GM23338 (cell line): ENCODE results near the gene LRMDA. TPM values are rescaled to one million over a fixed set of nuclear protein-coding genes. Genes with fewer than 3 reads are reported as not detected.

Experiments used
- ATAC-seq: fragments of 200-7000 bp; cut with Tn5 transposase; 3 replicates; pipeline ENCODE4 v1.9.1; 2020
- DNase-seq: peaks from one replicate; pipeline ENCODE4 v3.0.0-alpha.2; 2015; ENCODE audit warnings: low spot score
- H2AFZ ChIP-seq: fragments of 200-600 bp; sonication (generic); 2 replicates; pipeline ENCODE4 v1.8.0; 2016; ENCODE audit warnings: antibody characterized with exemption, mild to moderate bottlenecking, moderate library complexity
- H3F3A ChIP-seq: fragments of 200-600 bp; sonication (generic); replicated peaks from 2 replicates; pipeline ENCODE4 v1.8.0; 2017; ENCODE audit warnings: antibody characterized with exemption, mixed run types, low read depth
- H3K27ac ChIP-seq: fragments of 200-600 bp; sonication (generic); 2 replicates; pipeline ENCODE4 v1.6.1; 2016; ENCODE audit warnings: low read depth
- H3K27me3 ChIP-seq: fragments of 200-600 bp; sonication (generic); 2 replicates; pipeline ENCODE4 v1.8.0; 2016; ENCODE audit warnings: mild to moderate bottlenecking, mixed run types, moderate library complexity; ENCODE audit not compliant: insufficient read depth
- H3K36me3 ChIP-seq: fragments of 200-600 bp; sonication (generic); 2 replicates; pipeline ENCODE4 v1.8.0; 2016; ENCODE audit warnings: mild to moderate bottlenecking; ENCODE audit not compliant: insufficient read depth
- H3K4me1 ChIP-seq: fragments of 200-600 bp; sonication (generic); 2 replicates; pipeline ENCODE4 v1.8.0; 2016; ENCODE audit warnings: mild to moderate bottlenecking, moderate library complexity; ENCODE audit not compliant: insufficient read depth
- H3K4me2 ChIP-seq: fragments of 200-600 bp; sonication (generic); 2 replicates; pipeline ENCODE4 v1.7.1; 2017; ENCODE audit warnings: mixed run types
- H3K4me3 ChIP-seq: fragments of 200-600 bp; sonication (generic); 2 replicates; pipeline ENCODE4 v1.6.1; 2016; ENCODE audit warnings: mixed run types
- H3K79me2 ChIP-seq: fragments of 200-600 bp; sonication (generic); replicated peaks from 2 replicates; pipeline ENCODE4 v1.8.0; 2017; ENCODE audit warnings: mild to moderate bottlenecking; ENCODE audit not compliant: insufficient read depth
- H3K9me2 ChIP-seq: fragments of 200-600 bp; sonication (generic); 2 replicates; pipeline ENCODE4 v1.8.0; 2017; ENCODE audit not compliant: insufficient read depth
- H4K20me1 ChIP-seq: fragments of 200-600 bp; sonication (generic); replicated peaks from 2 replicates; pipeline ENCODE4 v1.8.0; 2017; ENCODE audit warnings: mild to moderate bottlenecking; ENCODE audit not compliant: insufficient read depth
- H3K27ac Mint-ChIP-seq: 2 replicates; pipeline ENCODE4 v1.8.0; 2020; ENCODE audit warnings: inconsistent platforms, mild to moderate bottlenecking, moderate library complexity, mixed read lengths
- H3K27me3 Mint-ChIP-seq: 3 replicates; pipeline ENCODE4 v1.8.0; 2022; ENCODE audit warnings: low read depth, mild to moderate bottlenecking, moderate library complexity, mixed read lengths, inconsistent platforms; ENCODE audit not compliant: insufficient read depth, poor library complexity
- H3K36me3 Mint-ChIP-seq: 3 replicates; pipeline ENCODE4 v1.8.0; 2021; ENCODE audit warnings: low read depth, mild to moderate bottlenecking, inconsistent platforms, moderate library complexity, mixed read lengths
- H3K4me1 Mint-ChIP-seq: 3 replicates; pipeline ENCODE4 v1.8.0; 2020; ENCODE audit warnings: mild to moderate bottlenecking, inconsistent platforms, mixed read lengths
- H3K4me3 Mint-ChIP-seq: 3 replicates; pipeline ENCODE4 v1.8.0; 2021; ENCODE audit warnings: moderate library complexity, mild to moderate bottlenecking, inconsistent platforms, mixed read lengths
- H3K9me3 Mint-ChIP-seq: 3 replicates; pipeline ENCODE4 v1.8.0; 2020; ENCODE audit warnings: moderate library complexity, mild to moderate bottlenecking, inconsistent platforms, mixed read lengths
- CREB1 ChIP-seq: fragments of 250-450 bp; sonication (Bioruptor Pico); IDR thresholded peaks from 2 replicates; pipeline ENCODE4 v1.5.0; 2020; ENCODE audit warnings: low read depth, mild to moderate bottlenecking, moderate library complexity
- ETS1 ChIP-seq: IDR thresholded peaks from 2 replicates; pipeline ENCODE4 v1.6.1; 2016; ENCODE audit warnings: antibody characterized with exemption
- EZH2 ChIP-seq: fragments of 200-600 bp; sonication (generic); IDR thresholded peaks from one replicate; pipeline ENCODE4 v1.8.0; 2017; ENCODE audit warnings: antibody characterized with exemption, mild to moderate bottlenecking, low read depth; ENCODE audit not compliant: unreplicated experiment
- EZH2phosphoT487 ChIP-seq: fragments of 200-600 bp; sonication (generic); IDR thresholded peaks from one replicate; pipeline ENCODE4 v1.8.1; 2018; ENCODE audit warnings: antibody characterized with exemption; ENCODE audit not compliant: unreplicated experiment
- JUNB ChIP-seq: IDR thresholded peaks from one replicate; pipeline ENCODE4 v1.6.1; 2016; ENCODE audit warnings: antibody characterized with exemption; ENCODE audit not compliant: unreplicated experiment
- NANOG ChIP-seq: IDR thresholded peaks from 2 replicates; pipeline ENCODE4 v1.6.1; 2016; ENCODE audit warnings: antibody characterized with exemption, borderline replicate concordance
- POLR2AphosphoS5 ChIP-seq: IDR thresholded peaks from 2 replicates; pipeline ENCODE4 v1.6.1; 2016; ENCODE audit warnings: antibody characterized with exemption, low read depth
- STAT1 ChIP-seq: IDR thresholded peaks from one replicate; pipeline ENCODE4 v1.6.1; 2016; ENCODE audit warnings: antibody characterized with exemption; ENCODE audit not compliant: unreplicated experiment
- ZNF114 ChIP-seq: fragments of 250-450 bp; sonication (Bioruptor Pico); IDR thresholded peaks from 2 replicates; pipeline ENCODE4 v1.5.0; 2020; ENCODE audit warnings: mild to moderate bottlenecking, moderate library complexity
- polyA plus RNA-seq: library from polyadenylated mRNA; unstranded; fragments of >200 nt; fragmentation: Nextera tagmentation; extraction: Ambion mirVana; gene quantifications from 2 replicates; pipeline ENCODE4 v1.2.1, GENCODE V29; 2016
- total RNA-seq: library from RNA; depleted of rRNA; stranded (reverse); fragments of >200 nt; shearing (Covaris generic); gene quantifications from 2 replicates; pipeline ENCODE4 v1.2.3, GENCODE V29; 2014
- TF ChIP-seq, protein P1 (sequence below): fragments of 250-450 bp; sonication (Bioruptor Pico); IDR thresholded peaks from 2 replicates; pipeline ENCODE4 v1.5.0; 2020; ENCODE audit warnings: mild to moderate bottlenecking, moderate library complexity
- TF ChIP-seq, protein P2 (sequence below), 2 experiments: fragments of 200-600 bp in 1 of 2; sonication (generic) in 1 of 2; conservative IDR thresholded peaks; 2 replicates each; pipeline versions ENCODE4 v1.5.1 to v1.6.1; 2016 to 2017; ENCODE audit warnings: antibody characterized with exemption in 2 of 2, low read depth in 2 of 2, mild to moderate bottlenecking in 2 of 2, moderate library complexity in 1 of 2

Gene LRMDA
- total and polyA plus RNA-seq, 2 experiments from 2014 or later: 0.90 to 1.8 TPM

DNA sequence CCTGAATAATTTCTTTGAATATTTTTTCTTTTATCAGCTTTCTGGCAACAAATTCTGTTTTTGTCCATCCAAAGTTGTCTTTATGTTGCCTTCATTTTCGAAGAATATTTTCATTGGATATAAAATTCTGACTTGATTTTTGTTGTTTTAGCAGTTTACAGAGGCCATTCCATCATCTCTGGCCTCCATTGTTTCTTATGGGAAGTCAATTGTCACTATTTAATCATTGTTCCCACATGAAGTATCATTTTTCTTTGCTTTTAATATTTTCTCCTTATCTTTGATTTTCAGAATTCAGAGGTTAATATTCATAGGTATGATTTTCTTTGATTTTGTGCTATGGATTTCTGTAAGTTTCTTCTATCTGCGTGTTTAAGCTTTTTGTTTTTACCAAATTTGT is 512.6 kb downstream of the LRMDA start:
- no peaks in the 10 kb centered on the region for H3K79me2 ChIP-seq
- H2AFZ ChIP-seq: no peak overlapping the region
- no peak overlapping the region for H3K27ac Mint-ChIP-seq
- H3K27me3 Mint-ChIP-seq: peaks cover 1% of the 10 kb centered on the region
- H3K36me3 Mint-ChIP-seq: no peaks in the 10 kb centered on the region
- H3K9me3 Mint-ChIP-seq: peaks cover 10% of the 10 kb centered on the region; the same call in 1 of the 3 replicates
- DNase-seq: no peak
- H3K4me3 ChIP-seq: no peak overlapping the region
- no peak overlapping the region for H3K4me3 Mint-ChIP-seq
- no peaks in the 10 kb centered on the region for H3K4me1 Mint-ChIP-seq
- H3K9me2 ChIP-seq: no peaks in the 10 kb centered on the region; the same call in 1 of the 2 replicates
- H3F3A ChIP-seq: no peaks in the 10 kb centered on the region
- H4K20me1 ChIP-seq: no peaks in the 10 kb centered on the region
- no peaks in the 10 kb centered on the region for H3K36me3 ChIP-seq
- H3K27me3 ChIP-seq: no peaks in the 10 kb centered on the region
- no peaks in the 10 kb centered on the region for H3K4me1 ChIP-seq
- no peak overlapping the region for H3K4me2 ChIP-seq
- ATAC-seq: no peak
- no peak for TF ChIP-seq JUNB
- TF ChIP-seq CREB1 (CRISPR knock-in tag): no peak
- no peak for TF ChIP-seq ETS1
- no peak for TF ChIP-seq ZNF114 (CRISPR knock-in tag)
- TF ChIP-seq EZH2: no peak
- TF ChIP-seq POLR2AphosphoS5: no peak
- TF ChIP-seq STAT1: no peak
- TF ChIP-seq, protein P1, sequence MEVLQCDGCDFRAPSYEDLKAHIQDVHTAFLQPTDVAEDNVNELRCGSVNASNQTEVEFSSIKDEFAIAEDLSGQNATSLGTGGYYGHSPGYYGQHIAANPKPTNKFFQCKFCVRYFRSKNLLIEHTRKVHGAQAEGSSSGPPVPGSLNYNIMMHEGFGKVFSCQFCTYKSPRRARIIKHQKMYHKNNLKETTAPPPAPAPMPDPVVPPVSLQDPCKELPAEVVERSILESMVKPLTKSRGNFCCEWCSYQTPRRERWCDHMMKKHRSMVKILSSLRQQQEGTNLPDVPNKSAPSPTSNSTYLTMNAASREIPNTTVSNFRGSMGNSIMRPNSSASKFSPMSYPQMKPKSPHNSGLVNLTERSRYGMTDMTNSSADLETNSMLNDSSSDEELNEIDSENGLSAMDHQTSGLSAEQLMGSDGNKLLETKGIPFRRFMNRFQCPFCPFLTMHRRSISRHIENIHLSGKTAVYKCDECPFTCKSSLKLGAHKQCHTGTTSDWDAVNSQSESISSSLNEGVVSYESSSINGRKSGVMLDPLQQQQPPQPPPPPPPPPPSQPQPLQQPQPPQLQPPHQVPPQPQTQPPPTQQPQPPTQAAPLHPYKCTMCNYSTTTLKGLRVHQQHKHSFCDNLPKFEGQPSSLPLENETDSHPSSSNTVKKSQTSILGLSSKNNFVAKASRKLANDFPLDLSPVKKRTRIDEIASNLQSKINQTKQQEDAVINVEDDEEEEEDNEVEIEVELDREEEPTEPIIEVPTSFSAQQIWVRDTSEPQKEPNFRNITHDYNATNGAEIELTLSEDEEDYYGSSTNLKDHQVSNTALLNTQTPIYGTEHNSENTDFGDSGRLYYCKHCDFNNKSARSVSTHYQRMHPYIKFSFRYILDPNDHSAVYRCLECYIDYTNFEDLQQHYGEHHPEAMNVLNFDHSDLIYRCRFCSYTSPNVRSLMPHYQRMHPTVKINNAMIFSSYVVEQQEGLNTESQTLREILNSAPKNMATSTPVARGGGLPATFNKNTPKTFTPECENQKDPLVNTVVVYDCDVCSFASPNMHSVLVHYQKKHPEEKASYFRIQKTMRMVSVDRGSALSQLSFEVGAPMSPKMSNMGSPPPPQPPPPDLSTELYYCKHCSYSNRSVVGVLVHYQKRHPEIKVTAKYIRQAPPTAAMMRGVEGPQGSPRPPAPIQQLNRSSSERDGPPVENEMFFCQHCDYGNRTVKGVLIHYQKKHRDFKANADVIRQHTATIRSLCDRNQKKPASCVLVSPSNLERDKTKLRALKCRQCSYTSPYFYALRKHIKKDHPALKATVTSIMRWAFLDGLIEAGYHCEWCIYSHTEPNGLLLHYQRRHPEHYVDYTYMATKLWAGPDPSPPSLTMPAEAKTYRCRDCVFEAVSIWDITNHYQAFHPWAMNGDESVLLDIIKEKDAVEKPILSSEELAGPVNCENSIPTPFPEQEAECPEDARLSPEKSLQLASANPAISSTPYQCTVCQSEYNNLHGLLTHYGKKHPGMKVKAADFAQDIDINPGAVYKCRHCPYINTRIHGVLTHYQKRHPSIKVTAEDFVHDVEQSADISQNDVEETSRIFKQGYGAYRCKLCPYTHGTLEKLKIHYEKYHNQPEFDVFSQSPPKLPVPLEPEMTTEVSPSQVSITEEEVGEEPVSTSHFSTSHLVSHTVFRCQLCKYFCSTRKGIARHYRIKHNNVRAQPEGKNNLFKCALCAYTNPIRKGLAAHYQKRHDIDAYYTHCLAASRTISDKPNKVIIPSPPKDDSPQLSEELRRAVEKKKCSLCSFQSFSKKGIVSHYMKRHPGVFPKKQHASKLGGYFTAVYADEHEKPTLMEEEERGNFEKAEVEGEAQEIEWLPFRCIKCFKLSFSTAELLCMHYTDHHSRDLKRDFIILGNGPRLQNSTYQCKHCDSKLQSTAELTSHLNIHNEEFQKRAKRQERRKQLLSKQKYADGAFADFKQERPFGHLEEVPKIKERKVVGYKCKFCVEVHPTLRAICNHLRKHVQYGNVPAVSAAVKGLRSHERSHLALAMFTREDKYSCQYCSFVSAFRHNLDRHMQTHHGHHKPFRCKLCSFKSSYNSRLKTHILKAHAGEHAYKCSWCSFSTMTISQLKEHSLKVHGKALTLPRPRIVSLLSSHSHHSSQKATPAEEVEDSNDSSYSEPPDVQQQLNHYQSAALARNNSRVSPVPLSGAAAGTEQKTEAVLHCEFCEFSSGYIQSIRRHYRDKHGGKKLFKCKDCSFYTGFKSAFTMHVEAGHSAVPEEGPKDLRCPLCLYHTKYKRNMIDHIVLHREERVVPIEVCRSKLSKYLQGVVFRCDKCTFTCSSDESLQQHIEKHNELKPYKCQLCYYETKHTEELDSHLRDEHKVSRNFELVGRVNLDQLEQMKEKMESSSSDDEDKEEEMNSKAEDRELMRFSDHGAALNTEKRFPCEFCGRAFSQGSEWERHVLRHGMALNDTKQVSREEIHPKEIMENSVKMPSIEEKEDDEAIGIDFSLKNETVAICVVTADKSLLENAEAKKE (CRISPR knock-in tag): no peak
- TF ChIP-seq, protein P2, sequence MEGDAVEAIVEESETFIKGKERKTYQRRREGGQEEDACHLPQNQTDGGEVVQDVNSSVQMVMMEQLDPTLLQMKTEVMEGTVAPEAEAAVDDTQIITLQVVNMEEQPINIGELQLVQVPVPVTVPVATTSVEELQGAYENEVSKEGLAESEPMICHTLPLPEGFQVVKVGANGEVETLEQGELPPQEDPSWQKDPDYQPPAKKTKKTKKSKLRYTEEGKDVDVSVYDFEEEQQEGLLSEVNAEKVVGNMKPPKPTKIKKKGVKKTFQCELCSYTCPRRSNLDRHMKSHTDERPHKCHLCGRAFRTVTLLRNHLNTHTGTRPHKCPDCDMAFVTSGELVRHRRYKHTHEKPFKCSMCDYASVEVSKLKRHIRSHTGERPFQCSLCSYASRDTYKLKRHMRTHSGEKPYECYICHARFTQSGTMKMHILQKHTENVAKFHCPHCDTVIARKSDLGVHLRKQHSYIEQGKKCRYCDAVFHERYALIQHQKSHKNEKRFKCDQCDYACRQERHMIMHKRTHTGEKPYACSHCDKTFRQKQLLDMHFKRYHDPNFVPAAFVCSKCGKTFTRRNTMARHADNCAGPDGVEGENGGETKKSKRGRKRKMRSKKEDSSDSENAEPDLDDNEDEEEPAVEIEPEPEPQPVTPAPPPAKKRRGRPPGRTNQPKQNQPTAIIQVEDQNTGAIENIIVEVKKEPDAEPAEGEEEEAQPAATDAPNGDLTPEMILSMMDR (conservative IDR thresholded peaks at IDR 0.05; ENCODE audit: low read depth in 2 of 2): no peak
- no peak for TF ChIP-seq NANOG
- TF ChIP-seq EZH2phosphoT487: no peak
- H3K27ac ChIP-seq: no peak overlapping the region
